Skeletal muscle tissue (tissue), 4 donors: ENCODE measurements around the gene BHMT. TPM values are rescaled to one million over a fixed set of nuclear protein-coding genes. Genes with fewer than 3 reads are reported as not detected.

Source experiments
- H3K27ac ChIP-seq: one replicate; pipeline ENCODE4 v1.7.0; 2013; ENCODE audit warnings: mild to moderate bottlenecking, low read depth, low read length, inconsistent platforms
- H3K27me3 ChIP-seq, 3 donors: one replicate each; pipeline ENCODE4 v1.7.0; 2013; ENCODE audit warnings: low read length in 3 of 3; ENCODE audit not compliant: control insufficient read depth in 3 of 3, insufficient read depth in 3 of 3
- H3K36me3 ChIP-seq, 3 donors: one replicate each; pipeline ENCODE4 v1.7.0; 2013; ENCODE audit warnings: low read length in 3 of 3; ENCODE audit not compliant: control insufficient read depth in 3 of 3, insufficient read depth in 3 of 3
- H3K4me1 ChIP-seq, 3 donors: one replicate each; pipeline ENCODE4 v1.7.0; 2013; ENCODE audit warnings: low read length in 3 of 3, mild to moderate bottlenecking in 3 of 3; ENCODE audit not compliant: control insufficient read depth in 3 of 3, insufficient read depth in 3 of 3
- H3K4me3 ChIP-seq, 3 donors: one replicate each; pipeline ENCODE4 v1.7.0; 2013; ENCODE audit warnings: low read length in 3 of 3
- H3K9ac ChIP-seq, 3 donors: one replicate each; pipeline ENCODE4 v1.7.0; 2013; ENCODE audit warnings: low read length in 3 of 3, mild to moderate bottlenecking in 3 of 3, moderate library complexity in 2 of 3, low read depth in 1 of 3
- H3K9me3 ChIP-seq, 3 donors: one replicate each; pipeline ENCODE4 v1.7.0; 2013; ENCODE audit warnings: low read length in 3 of 3; ENCODE audit not compliant: control insufficient read depth in 3 of 3
- total RNA-seq: library from RNA; depleted of rRNA; stranded (reverse); fragments of >200 nt; gene quantifications from one replicate; pipeline ENCODE4 v1.2.3, GENCODE V29; 2014
- donor health status: Osteomylitis.

BHMT gene
- total RNA-seq, 1 donor from 2014 or later: 1.0 TPM

DNA sequence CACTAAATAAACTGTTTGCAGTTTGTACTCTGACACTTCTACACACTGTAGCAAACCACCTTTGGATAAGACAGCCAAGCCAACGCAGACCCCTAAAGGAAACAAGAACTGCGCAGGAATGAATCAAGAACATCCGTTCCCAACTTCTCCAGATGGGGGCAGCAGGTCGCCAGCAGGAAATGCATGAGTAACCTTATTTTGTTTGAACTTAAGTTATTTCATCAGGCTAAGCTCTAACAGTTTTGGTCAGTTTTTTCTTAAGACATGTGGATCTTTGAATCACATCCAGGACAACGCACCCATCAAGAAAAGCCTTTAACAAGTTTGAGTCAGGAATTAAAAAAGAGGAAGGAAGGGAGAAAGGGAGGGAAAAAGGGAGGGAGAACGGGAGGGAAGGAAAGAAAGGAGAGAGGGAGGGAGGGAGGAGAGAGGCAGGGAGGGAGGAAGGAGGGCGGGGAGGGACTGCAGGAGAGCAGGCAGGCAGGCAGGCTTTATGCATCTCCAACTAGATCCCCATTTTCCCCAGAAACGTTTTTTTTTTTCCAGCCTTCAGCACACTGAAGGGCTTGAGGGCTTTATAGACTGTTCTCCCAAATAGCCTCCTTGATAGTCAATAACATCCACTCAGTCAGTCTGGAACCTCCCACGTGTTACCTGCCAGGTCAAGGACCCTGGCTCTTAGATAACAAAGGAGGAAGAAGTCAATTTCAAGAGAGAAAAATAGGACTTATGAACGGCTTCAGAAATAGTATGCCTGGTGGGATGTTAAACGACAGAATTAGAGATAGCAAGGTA is 22.2 kb downstream of the BHMT start:
- Histone ChIP-seq H3K9me3 (no peaks in the 10 kb centered on the region), H3K27me3 (no peaks in the 10 kb centered on the region), H3K36me3 (no peaks in the 10 kb centered on the region), H3K4me1 (peaks cover 3 to 10% (median 4%) of the 10 kb centered on the region in 3 donors), H3K4me3 (peak overlapping the region; percentile 45 to 63 (median 54)), H3K27ac (no peak overlapping the region), H3K9ac (peak overlapping the region; percentile 0 to 58 (median 55))

DNA sequence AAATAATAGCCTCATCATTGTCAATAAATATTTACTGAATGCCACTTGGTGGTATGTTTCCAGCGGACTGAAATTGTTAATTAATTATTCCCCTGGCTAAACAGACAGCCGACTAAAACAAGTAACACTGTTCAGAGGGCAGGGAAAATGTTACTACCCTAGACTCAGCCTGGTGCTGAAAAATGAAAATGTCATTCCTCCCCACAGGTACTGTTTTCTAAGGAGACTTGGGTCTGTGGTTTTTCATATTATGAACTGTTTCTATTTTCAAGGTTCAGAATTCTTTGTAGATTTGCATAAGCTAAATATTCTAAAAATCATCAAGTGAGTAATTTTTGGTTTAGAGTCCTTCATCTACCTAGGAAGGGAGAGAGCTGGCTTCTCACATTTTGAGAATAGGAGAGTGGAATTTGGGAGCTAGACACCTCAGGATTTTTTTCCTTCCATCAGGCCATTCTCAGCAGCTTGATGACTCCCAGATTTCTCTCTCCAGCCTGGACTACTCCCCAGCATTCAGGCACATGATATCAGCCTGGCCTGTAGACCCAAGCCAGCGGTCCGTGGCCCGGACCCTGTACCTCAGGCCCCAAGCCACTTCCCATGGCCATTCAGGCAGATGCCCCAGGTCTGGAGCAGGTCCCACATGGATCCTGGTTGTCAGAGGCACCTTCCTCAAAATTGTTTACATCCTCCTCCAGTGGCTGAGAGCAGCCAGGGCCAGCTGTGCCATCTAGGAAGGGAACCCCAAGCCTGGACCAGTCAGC is 24.4 kb downstream of the BHMT start:
- Histone ChIP-seq H3K9ac (no peak overlapping the region), H3K27me3 (no peaks in the 10 kb centered on the region), H3K4me1 (peaks cover 3 to 10% (median 4%) of the 10 kb centered on the region in 3 donors), H3K27ac (no peak overlapping the region), H3K4me3 (no peak overlapping the region), H3K36me3 (no peaks in the 10 kb centered on the region), H3K9me3 (peaks cover 0 to 2% (median 0%) of the 10 kb centered on the region in 3 donors)

DNA sequence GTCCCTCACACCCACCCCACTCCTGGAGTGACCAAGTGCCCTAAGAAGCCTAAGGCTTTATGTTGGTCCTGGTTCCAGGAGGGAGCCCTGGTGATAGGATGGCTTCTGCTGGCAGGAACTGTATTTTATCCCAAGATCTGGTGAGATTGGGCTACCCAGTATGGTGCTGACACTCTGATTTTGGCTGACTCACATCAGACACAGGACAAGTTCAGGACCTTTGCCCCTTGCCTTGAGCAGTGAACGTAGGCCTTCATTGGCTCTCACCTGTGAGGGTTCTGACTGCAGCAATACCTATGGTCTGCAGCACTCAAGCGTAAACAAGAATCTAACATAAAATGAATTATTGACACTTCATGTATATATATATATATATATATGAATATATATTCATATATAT is 25.0 kb downstream of the BHMT start:
- Histone ChIP-seq H3K9ac (no peak overlapping the region), H3K9me3 (peaks cover 0 to 3% (median 0%) of the 10 kb centered on the region in 3 donors), H3K4me3 (no peak overlapping the region), H3K36me3 (no peaks in the 10 kb centered on the region), H3K27ac (no peak overlapping the region), H3K27me3 (no peaks in the 10 kb centered on the region), H3K4me1 (peaks cover 3 to 10% (median 4%) of the 10 kb centered on the region in 3 donors)

DNA sequence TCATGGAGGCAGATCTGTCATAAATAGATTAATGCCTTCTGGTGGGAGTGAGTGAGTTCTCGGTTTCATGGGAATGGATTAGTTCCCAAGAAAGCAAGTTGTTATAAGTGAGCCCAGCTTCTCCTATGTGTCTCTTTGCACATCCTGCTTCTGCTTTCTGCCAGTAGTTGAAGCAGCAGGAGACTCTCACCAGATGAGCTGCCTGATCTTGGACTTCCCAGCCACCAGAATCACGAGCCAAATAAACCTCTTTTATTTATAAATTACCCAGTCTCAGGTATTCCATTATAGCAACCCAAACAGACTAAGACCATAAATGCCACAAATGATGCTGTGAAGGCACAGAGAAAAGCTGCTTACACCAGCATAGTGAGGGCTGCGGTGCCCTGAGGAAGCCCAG is 28.9 kb downstream of the BHMT start:
- H3K9ac ChIP-seq: no peak overlapping the region
- H3K36me3 ChIP-seq: no peaks in the 10 kb centered on the region
- no peak overlapping the region for H3K4me3 ChIP-seq
- H3K9me3 ChIP-seq: peaks cover 0 to 3% (median 0%) of the 10 kb centered on the region in 3 donors
- no peak overlapping the region for H3K27ac ChIP-seq
- H3K27me3 ChIP-seq: no peaks in the 10 kb centered on the region
- no peaks in the 10 kb centered on the region for H3K4me1 ChIP-seq

DNA sequence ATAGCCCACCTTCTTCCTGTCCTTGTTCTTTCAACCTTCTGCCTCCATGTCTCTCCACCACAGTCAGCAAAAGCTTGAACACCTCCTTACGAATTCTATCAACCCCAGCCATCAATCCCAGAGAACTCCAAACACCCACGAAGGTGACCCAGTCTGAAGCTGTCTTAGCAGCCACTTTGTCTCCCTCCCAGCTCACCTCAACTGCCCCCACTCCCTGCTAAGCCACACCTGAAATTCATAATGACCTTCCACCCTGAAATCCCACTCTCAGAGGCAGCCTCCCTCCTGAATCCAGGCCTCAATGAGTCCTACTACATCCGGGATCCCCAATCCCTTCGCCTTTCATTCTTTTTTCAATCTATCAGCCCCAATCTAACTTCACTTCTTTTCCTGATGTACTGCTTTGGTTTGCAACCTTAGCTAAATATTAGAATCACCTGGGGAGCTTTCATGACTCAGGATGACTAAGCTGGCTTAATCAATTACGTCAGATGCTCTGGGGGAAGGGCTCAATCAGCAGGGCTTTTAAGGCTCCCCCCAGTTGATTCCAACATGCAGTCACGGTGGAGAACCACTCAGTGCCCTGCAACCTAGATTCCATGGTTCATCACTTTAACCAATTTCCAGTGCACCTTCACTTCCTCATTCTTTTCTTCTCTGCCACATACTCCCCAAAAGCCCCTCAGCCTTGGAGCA is 32.2 kb downstream of the BHMT start:
- H3K36me3 ChIP-seq: no peaks in the 10 kb centered on the region

DNA sequence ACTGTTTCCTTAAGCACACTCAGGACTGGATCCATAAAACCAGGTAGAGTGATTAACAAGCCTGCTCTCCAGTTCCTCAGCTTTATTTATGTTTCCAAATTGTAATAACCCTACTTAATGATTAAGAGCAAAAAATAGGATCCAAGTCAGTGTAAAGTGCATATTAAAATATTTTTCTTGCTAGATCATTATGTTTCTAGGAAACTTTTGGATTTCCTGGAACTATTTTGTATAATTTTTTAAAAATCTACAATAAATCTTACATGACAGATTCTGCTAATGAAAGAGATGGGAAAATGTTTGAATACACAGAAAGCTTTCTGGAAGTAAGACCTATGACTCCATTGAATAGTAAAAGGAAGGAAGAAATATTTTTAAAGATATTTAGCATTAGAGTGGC is 35.5 kb downstream of the BHMT start:
- no peaks in the 10 kb centered on the region for H3K4me1 ChIP-seq
- no peaks in the 10 kb centered on the region for H3K27me3 ChIP-seq
- no peak overlapping the region for H3K4me3 ChIP-seq
- no peak overlapping the region for H3K27ac ChIP-seq
- no peak overlapping the region for H3K9ac ChIP-seq
- H3K36me3 ChIP-seq: no peaks in the 10 kb centered on the region
- no peaks in the 10 kb centered on the region for H3K9me3 ChIP-seq

More for the DNA sequence above, 32.2 kb downstream of the BHMT start:
- Histone ChIP-seq H3K27me3 (no peaks in the 10 kb centered on the region), H3K4me1 (no peaks in the 10 kb centered on the region), H3K9ac (no peak overlapping the region), H3K9me3 (peaks cover 0 to 3% (median 0%) of the 10 kb centered on the region in 3 donors), H3K27ac (no peak overlapping the region), H3K4me3 (no peak overlapping the region)

DNA sequence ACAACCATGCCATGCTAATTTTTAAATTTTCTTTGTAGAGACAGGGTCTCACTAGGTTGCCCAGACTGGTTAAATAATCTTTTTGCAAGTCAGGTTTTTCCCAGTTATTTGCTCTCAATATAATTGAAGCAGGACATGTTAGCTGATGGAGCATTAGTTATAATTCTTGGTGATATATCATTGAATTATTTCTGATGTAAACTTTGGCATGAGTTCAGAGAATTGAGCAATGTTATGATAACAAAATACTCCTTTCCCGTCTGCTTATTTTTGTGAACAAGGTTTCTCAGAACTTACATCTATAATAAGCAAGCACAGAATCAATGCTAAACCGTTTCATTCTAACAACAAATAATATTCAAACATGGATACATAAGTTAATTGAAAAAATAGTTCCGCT is 37.8 kb downstream of the BHMT start:
- no peak overlapping the region for H3K27ac ChIP-seq
- H3K27me3 ChIP-seq: no peaks in the 10 kb centered on the region
- no peaks in the 10 kb centered on the region for H3K36me3 ChIP-seq
- H3K4me3 ChIP-seq: no peak overlapping the region
- H3K9ac ChIP-seq: no peak overlapping the region
- H3K9me3 ChIP-seq: no peaks in the 10 kb centered on the region
- no peaks in the 10 kb centered on the region for H3K4me1 ChIP-seq

DNA sequence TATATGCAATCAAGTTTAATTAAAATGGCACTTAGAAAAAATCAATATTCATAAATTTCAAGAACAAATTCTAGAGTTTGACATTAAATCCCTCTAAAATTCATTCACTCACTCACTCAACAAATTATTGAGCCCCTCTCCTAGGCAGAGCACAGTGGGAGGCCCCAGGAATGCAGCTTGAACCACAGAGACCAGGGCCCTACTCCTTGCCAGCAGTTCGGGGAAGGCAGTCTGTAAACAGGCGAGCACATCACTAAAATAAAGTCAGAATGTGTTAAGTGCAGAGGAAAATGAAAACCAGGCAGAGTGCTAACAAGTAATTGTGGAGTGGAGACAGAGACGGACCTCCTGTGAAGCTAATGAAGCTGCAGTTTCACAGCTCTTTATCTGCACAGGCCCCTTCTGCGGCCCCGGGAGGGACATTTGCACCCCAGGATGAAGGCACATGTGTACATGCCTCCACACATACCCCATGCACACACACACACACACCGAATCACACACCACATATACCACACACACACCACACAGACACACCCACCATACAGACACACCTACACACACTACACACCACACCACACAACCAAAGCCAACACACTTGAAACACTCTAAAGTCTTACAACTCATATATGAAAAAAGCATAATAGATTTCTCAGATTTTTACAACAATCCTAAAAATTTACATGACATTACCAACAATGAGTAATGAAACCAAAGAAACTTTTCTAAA is 40.5 kb downstream of the BHMT start:
- no peaks in the 10 kb centered on the region for H3K36me3 ChIP-seq
- H3K27me3 ChIP-seq: no peaks in the 10 kb centered on the region
- no peaks in the 10 kb centered on the region for H3K4me1 ChIP-seq
- H3K27ac ChIP-seq: no peak overlapping the region
- no peaks in the 10 kb centered on the region for H3K9me3 ChIP-seq
- H3K4me3 ChIP-seq: no peak overlapping the region
- H3K9ac ChIP-seq: no peak overlapping the region

DNA sequence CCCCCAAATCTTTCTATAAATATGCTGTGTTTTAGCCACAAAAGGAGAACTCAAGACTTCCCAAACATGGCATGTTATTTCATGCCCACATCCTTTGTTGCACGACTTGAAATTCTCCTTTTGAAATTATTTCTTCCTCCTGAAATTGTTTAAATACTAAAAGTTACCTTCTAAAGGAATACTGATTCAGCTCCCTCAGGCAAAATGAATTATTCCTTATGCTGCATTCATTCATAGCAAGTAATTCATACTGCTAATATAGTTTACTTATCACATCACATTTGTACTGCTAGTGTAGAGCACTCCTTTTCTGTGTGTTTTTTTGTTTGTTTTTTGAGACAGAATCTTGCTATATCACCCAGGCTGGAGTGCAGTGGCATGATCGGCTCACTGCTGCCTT is 45.7 kb downstream of the BHMT start:
- Histone ChIP-seq H3K9ac (no peak overlapping the region), H3K27me3 (no peaks in the 10 kb centered on the region), H3K36me3 (no peaks in the 10 kb centered on the region), H3K9me3 (no peaks in the 10 kb centered on the region), H3K4me1 (no peaks in the 10 kb centered on the region), H3K27ac (no peak overlapping the region), H3K4me3 (no peak overlapping the region)
